ENCODE results near the gene SESN1.

DNA sequence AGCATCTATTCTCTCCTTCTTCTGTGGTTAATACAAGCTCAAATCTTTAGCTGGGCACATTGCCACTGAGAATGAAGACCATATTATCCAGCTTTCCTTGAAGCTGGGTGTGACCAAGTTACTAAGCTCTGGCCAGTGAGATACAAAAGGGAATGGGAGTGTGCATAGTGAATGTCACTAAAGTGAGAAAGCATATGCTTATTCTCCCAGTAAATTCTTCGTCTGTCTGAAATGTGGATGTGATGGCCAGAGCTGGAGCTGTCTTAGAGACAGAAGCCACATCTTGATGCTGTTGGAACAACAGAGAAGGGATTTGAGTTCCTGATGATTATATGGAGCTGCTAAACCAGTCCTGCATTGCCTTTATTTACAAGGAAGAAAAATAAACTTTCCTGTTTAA, 60.1 kb downstream of the SESN1 start:
- TF ChIP-seq, protein P1, sequence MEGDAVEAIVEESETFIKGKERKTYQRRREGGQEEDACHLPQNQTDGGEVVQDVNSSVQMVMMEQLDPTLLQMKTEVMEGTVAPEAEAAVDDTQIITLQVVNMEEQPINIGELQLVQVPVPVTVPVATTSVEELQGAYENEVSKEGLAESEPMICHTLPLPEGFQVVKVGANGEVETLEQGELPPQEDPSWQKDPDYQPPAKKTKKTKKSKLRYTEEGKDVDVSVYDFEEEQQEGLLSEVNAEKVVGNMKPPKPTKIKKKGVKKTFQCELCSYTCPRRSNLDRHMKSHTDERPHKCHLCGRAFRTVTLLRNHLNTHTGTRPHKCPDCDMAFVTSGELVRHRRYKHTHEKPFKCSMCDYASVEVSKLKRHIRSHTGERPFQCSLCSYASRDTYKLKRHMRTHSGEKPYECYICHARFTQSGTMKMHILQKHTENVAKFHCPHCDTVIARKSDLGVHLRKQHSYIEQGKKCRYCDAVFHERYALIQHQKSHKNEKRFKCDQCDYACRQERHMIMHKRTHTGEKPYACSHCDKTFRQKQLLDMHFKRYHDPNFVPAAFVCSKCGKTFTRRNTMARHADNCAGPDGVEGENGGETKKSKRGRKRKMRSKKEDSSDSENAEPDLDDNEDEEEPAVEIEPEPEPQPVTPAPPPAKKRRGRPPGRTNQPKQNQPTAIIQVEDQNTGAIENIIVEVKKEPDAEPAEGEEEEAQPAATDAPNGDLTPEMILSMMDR (IDR thresholded peaks at IDR 0.05 in 8 of 11, conservative IDR thresholded peaks at IDR 0.05 in 3 of 11), result no peak
- TF ChIP-seq POLR2A (IDR thresholded peaks at IDR 0.05), result no peak
